GM19438 (cell line): ENCODE measurements around the gene DOCK8.
"Not testable (repeated sequence)": the region's sequence is repeated elsewhere in the genome, so short reads cannot be mapped to it uniquely, and the experiment has no call there.

ENCODE experiments used
- ATAC-seq: cut with Tn5 transposase; IDR thresholded peaks from one replicate; pipeline ENCODE4 v1.9.1; 2021; ENCODE audit warnings: low read depth; ENCODE audit not compliant: unreplicated experiment

The DOCK8 gene

GRCh38 chr9:224582-225520 is 10.2 kb downstream of the DOCK8 start:
- no peak for ATAC-seq

- no peak for ATAC-seq
Observed at GRCh38 chr9:227860-228259, 13.2 kb downstream of the DOCK8 start.

DNA sequence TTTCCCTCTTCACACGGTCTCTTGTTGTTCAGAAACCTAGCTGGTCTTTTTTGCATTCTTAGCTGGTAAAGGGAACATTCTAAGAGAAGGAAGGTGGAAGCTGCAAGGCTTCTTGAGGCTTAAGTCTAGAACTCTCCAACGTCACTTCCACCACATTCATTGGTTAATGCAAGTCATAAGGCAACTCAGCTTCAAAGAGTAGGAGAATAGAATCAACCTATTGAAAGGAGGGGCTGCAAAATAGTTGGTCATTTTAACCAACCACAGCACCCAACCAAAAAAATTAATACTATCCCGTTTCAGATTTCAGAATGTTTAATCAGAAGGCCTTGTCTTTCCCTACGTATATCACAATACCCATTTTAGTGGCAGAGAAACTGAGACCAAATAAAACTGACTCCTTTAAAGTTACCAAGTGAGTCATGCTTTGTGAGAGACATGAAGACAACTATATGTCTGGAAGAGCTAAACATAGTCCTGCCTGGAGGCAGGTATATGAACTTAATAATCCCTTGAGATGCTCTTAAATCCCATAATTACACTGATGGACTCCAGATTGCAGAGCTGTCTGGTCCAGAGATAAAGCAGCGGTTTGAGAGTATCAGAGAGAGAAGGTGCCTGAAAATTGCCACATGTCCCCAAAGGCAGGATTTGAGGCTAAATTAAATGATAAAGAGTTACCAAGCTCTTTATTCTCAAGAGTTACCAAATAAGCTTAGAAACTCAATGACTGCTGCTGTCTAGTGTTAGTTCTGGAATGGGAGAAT is 14.4 kb downstream of the DOCK8 start:
- no peak for ATAC-seq

DNA sequence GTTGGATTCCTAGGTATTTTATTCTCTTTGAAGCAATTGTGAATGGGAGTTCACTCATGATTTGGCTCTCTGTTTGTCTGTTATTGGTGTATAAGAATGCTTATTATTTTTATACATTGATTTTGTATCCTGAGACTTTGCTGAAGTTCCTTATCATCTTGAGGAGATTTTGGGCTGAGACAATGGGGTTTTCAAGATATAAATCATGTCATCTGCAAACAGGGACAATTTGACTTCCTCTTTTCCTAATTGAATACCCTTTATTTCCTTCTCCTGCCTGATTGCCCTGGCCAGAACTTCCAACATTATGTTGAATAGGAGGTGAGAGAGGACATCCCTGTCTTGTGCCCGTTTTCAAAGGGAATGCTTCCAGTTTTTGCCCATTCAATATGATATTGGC is 17.0 kb downstream of the DOCK8 start:
- ATAC-seq = not testable (repeated sequence)

- not testable (repeated sequence) for ATAC-seq
Observed at GRCh38 chr9:233708-234107, 19.0 kb downstream of the DOCK8 start.

GRCh38 chr9:237141-237857 is 22.6 kb downstream of the DOCK8 start:
- no peak for ATAC-seq

DNA sequence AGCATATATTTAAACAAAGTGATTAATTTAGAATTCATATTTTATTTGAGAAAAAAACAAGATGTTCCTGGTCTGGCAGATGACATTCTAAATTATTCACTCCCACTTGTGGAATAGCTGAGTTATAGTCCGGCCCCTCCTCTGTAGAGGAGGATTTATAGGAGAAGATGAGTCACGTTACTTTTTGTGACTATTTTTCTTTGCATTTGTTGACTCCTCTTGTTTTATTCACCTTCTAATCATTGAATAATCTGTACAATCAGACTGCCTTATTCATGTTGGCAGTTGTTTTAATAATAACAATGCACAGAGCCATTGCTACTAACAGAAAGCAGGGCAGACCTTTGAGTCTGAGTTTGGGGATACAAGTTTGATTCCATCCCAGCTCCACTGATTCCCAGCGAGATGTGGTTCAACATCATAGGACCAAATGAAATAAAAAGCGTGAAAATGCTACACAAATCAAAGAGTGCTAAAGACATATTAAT is 23.2 kb downstream of the DOCK8 start:
- no peak for ATAC-seq

DNA sequence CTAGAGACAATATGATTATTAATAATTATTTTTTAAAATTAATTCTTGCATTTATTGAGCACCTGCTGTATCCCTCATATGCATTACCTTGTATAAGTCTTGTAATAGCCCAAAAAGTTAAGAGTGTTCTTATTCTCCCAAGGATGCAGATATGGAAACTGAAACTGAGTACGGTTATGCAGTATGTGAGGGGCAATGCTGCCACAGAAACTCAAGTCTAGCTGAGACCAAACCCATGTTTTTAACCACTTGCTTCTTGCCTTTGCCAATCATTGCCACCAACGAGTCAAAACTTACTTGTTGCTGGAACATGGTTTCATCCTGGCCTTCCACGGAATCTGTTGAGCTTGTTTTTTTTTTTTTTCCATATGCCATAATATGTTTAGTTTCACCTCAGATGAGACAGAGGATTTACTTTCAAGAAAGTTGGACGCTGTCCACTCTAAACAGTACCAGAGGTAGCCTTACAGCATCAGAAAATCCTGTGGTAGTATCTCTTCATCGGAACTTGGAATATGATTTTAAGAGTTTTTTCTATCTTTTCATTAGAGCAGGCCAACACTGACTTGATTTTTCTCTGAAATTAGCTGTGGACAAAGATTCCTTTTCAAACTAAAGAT is 27.9 kb downstream of the DOCK8 start:
- ATAC-seq = no peak

- ATAC-seq = no peak
Observed at GRCh38 chr9:248278-248961, 33.8 kb downstream of the DOCK8 start.

GRCh38 chr9:249025-249424 is 34.4 kb downstream of the DOCK8 start:
- no peak for ATAC-seq

DNA sequence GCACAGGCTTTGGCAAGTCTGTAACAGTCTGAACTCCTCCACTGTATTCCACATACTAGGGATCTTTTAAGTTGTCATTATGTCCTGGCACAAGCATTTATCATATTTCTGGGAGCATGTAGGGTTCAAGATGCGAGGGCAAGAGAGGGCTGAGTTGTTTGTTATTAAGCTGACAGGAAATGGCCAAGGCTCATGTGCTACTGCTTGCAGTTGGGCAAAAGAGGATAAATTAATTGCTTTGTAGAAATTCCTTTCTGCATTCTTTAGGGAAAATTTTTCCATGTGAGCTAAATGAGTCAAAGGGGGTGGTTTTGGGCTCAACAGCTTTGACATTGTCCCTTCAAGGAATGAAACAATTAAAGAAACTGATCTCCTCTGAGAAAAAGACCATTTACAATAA is 35.4 kb downstream of the DOCK8 start:
- ATAC-seq = no peak

DNA sequence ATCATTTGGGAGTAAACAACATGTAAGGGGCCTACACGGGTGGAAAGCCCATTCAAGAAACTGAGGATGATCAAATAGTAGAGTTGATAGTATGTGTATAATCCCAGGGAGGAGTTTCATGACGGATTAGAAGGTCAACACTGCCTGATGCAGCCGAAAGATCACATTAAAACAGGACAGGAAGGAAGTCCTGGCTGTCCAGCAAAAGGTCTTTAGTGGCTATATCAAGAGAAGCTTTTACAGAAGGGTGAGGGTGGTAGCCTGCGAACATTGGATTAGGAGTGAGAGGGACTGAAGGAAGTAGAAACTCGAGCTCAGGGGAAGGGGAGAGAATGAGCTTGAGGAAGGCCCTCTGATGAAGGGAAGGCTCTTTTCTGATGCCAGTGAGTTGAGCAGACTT is 36.0 kb downstream of the DOCK8 start:
- no peak for ATAC-seq

DNA sequence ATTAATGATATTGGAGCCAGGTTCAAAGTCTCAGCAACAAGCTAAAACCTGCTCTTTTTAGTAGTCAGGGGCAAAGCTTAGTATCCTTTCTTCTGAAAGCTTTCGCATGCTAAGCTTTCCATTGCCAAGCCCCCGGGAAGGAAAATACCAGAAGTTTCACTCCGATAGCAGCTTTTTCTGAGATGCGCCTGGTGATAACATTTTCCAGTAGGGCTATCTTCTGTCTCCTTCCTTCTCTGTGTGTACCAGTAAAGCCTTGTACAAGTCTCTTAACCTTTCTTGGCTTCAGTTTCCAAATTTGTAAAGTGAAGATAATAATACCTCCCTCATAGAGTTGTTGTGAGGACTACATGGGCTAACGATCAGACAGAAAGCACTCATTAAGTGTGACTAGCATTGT is 36.7 kb downstream of the DOCK8 start:
- no peak for ATAC-seq

GRCh38 chr9:253539-253938 is 38.9 kb downstream of the DOCK8 start:
- no peak for ATAC-seq

DNA sequence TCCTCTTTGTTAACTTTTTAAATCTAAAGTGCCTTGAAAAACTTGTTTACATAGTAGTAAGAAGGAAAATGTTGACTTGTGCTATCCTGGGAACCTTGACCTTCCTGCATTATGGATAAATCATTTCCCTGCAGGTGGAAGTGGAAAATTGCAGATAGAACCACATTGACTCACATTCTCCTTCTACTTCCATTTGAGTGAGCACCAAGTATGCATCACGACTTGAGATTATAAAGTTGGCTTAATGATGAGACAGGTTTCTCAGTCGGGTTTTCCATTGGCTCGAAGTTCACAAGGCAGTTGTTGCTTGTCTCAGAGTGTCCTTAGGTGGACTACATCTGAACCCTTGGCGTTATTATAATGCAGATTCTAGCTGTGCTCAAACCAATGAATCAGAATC is 39.9 kb downstream of the DOCK8 start:
- ATAC-seq = no peak

- ATAC-seq = no peak
Observed at GRCh38 chr9:257957-258356, 43.3 kb downstream of the DOCK8 start.

- no peak for ATAC-seq
Observed at GRCh38 chr9:259405-260404, 45.0 kb downstream of the DOCK8 start.

- no peak for ATAC-seq
Observed at GRCh38 chr9:264231-264630, 49.6 kb downstream of the DOCK8 start.
